K562 (cell line): ENCODE results near the gene PIEZO2.

Experiments
- CREM ChIP-seq: IDR thresholded peaks from 2 replicates; pipeline ENCODE4 v1.6.1; 2014; ENCODE audit warnings: antibody characterized with exemption, low read depth
- E2F8 ChIP-seq: fragments of 450-650 bp; IDR thresholded peaks from 2 replicates; pipeline ENCODE4 v1.7.1; 2018; ENCODE audit warnings: mild to moderate bottlenecking, low read depth; ENCODE audit not compliant: partially characterized antibody
- JUND ChIP-seq, 2 experiments: IDR thresholded peaks; 2 replicates in 1 of 2; 3 replicates in 1 of 2; pipeline ENCODE4 v1.6.1; 2011; ENCODE audit warnings: borderline replicate concordance in 2 of 2, low read depth in 2 of 2, low read length in 2 of 2, improper control_type of control experiment in 1 of 2, missing biosample characterization in 1 of 2, missing genetic modification characterization in 1 of 2, missing genetic modification reagents in 1 of 2
- RCOR1 ChIP-seq, 2 experiments: IDR thresholded peaks; 2 replicates each; pipeline ENCODE4 v1.6.1; 2012; ENCODE audit warnings: low read depth in 2 of 2, low read length in 2 of 2, borderline replicate concordance in 1 of 2, improper control_type of control experiment in 1 of 2
- SMC3 ChIP-seq: conservative IDR thresholded peaks from 2 replicates; pipeline ENCODE4 v1.6.1; 2011; ENCODE audit warnings: low read depth, low read length, improper control_type of control experiment; ENCODE audit not compliant: insufficient read depth
- TF ChIP-seq, protein P1 (sequence below), 3 experiments: IDR thresholded peaks in 2 of 3; conservative IDR thresholded peaks in 1 of 3; 2 replicates each; pipeline ENCODE4 v1.5.1; 2011 to 2012; ENCODE audit warnings: low read length in 3 of 3, mild to moderate bottlenecking in 3 of 3, control low read depth in 2 of 3, improper control_type of control experiment in 1 of 3, inconsistent platforms in 1 of 3, low read depth in 1 of 3, mixed read lengths in 1 of 3, moderate library complexity in 1 of 3; ENCODE audit not compliant: insufficient read depth in 2 of 3

DNA sequence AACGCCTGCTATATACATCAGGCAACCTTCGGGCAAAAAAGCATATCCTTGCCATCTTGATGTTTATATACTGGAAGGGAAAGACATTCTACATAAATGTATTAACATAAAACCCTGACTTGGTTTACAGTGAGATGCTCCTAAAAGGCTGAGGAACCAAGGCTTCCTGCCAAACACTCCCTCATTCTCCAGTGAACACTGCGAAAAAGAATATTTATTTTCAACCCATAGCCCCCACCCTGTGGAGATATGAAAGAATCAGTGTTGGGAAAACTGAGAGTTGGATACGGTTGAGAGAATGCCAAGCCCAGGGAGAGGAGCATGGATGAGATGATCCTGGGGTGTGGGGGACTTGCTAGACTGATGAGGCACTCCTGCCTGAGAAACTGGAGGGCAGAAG, 94.9 kb downstream of the PIEZO2 start:
- TF ChIP-seq CREM (no peak), E2F8 (no peak), RCOR1 (IDR thresholded peaks at IDR 0.05; ENCODE audit: borderline replicate concordance in 1 of 2, low read depth in 2 of 2, low read length in 2 of 2) (no peak), SMC3 (no peak), JUND (IDR thresholded peaks at IDR 0.05; ENCODE audit: borderline replicate concordance, low read depth, low read length) (no peak), JUND (tag; IDR thresholded peaks at IDR 0.05; ENCODE audit: borderline replicate concordance, low read depth, low read length) (no peak)
- TF ChIP-seq, protein P1, sequence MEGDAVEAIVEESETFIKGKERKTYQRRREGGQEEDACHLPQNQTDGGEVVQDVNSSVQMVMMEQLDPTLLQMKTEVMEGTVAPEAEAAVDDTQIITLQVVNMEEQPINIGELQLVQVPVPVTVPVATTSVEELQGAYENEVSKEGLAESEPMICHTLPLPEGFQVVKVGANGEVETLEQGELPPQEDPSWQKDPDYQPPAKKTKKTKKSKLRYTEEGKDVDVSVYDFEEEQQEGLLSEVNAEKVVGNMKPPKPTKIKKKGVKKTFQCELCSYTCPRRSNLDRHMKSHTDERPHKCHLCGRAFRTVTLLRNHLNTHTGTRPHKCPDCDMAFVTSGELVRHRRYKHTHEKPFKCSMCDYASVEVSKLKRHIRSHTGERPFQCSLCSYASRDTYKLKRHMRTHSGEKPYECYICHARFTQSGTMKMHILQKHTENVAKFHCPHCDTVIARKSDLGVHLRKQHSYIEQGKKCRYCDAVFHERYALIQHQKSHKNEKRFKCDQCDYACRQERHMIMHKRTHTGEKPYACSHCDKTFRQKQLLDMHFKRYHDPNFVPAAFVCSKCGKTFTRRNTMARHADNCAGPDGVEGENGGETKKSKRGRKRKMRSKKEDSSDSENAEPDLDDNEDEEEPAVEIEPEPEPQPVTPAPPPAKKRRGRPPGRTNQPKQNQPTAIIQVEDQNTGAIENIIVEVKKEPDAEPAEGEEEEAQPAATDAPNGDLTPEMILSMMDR (IDR thresholded peaks at IDR 0.05 in 2 of 3, conservative IDR thresholded peaks at IDR 0.05 in 1 of 3; ENCODE audit: insufficient read depth in 2 of 3, low read depth in 1 of 3, low read length in 3 of 3): no peak
